NCI-H187 treated with DMSO at 0.1 percent for 48 hours (cell line): ENCODE measurements around the gene OMG.
"Not testable (repeated sequence)": the region's sequence is repeated elsewhere in the genome, so short reads cannot be mapped to it uniquely, and the experiment has no call there.

Experiments
- DNase-seq: peaks from one replicate; lab custom pipeline; 2025; lab: John Stamatoyannopoulos, UW

The OMG gene, protein sequence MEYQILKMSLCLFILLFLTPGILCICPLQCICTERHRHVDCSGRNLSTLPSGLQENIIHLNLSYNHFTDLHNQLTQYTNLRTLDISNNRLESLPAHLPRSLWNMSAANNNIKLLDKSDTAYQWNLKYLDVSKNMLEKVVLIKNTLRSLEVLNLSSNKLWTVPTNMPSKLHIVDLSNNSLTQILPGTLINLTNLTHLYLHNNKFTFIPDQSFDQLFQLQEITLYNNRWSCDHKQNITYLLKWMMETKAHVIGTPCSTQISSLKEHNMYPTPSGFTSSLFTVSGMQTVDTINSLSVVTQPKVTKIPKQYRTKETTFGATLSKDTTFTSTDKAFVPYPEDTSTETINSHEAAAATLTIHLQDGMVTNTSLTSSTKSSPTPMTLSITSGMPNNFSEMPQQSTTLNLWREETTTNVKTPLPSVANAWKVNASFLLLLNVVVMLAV

DNA sequence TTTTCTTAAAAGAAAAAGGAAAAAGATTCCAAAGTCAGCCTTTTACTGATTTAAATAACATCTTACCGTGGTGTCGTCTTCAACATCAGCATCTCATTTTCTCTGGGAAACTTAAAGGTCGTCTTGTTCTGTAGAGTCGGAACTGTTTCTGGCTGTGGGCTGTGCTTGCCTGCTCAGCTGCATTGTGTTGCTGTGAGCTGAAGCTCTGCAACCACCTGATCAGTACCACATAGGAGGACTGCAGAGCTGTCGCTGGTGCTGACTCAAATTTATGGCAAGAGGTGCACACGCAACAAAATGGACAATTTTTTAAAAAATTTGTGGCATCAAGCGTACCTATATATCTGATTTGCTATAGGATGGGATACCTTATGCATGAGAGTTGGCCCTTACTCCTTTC lies at the start of gene OMG:
Gene OMG (minus strand): TSS at position 150 of the 400 bp plus-strand sequence. CDS start 908 bp downstream, outside the sequence.
- DNase-seq: no peak

DNA sequence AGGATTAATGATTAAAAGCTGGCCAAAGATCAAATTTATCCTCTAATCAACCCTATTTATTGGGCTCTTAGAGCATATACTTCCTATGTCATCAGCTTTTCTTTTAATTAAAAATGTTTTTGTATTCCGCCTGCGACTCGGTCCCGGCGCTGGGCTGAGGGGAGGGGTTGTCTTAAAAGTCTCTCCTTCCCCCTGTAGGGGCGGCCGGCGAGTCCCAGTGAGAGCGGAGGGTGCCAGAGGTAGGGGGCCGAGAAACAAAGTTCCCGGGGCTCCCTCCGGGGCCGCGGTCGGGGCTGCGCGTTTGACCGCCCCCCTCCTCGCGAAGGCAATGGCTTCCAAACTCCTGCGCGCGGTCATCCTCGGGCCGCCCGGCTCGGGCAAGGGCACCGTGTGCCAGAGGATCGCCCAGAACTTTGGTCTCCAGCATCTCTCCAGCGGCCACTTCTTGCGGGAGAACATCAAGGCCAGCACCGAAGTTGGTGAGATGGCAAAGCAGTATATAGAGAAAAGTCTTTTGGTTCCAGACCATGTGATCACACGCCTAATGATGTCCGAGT lies 48.2 kb upstream of the OMG start:
- DNase-seq: not testable (repeated sequence)

DNA sequence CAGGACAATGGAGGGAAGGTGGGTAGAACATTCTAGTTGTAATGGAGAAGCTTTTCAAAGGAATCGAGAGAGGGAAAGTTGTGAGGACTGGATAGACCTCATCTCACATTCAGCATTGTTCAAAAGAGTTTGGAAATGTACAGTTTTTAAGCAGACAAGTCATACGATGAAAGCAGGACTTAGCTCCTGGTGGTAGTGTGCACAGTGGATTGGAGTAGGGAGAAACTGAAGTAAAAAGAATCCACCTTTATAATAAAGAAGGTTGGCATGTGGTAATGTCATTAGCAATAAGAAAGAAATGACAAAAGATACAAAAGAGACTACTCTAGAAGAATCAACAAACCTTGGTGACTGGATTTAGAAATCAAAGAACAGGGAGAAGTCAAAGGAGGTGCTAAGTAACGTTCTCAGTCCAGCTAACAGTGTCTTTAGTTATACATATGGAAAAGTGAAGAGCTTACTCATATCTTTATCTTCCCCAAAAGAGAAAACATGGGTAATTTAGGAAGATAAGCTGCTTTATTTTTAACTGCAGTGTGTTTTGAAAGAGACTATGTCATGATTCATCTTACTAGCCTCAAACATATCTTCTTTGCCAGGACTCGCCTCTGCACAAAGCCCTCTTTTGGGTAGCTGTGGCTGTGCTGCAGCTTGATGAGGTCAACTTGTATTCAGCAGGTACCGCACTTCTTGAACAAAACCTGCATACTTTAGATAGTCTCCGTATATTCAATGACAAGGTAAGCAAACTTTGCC lies 43.0 kb upstream of the OMG start:
- no peak for DNase-seq

DNA sequence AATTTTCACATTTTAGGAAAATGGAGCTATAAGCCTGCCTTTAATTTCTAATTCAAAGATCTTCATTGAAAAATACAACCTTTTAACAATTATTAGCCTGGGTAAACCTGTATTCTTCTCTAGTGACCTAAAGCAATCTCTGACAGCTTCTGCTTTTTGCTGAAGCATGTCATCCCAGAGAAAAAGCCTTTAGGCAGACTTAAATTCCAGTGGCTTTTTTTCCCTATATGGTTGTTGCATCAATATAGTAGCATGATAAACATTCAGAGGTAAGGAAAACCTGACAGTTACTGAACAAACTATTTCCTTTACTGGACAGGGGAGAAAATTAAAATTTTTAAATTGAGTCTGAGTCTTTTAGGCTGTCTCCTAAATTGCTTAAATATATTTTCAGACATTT lies 32.2 kb upstream of the OMG start:
- no peak for DNase-seq

DNA sequence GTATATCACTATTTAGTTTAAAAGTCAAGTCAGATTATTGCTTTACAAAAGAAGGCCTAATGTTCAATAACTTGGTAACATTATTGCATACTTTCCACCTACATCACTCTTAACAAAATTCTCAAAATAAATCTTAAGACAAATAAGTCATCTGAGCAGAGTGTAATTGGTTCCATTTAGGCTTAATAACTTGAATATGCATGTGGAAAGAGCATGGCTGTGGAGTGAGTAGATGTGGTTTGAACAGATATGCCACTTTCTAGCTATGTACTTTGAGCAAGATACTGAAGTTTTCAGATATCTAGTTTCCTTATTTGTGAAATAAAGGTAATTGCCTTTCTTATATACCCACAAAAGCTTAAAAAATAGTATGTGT lies 31.1 kb upstream of the OMG start:
- no peak for DNase-seq

DNA sequence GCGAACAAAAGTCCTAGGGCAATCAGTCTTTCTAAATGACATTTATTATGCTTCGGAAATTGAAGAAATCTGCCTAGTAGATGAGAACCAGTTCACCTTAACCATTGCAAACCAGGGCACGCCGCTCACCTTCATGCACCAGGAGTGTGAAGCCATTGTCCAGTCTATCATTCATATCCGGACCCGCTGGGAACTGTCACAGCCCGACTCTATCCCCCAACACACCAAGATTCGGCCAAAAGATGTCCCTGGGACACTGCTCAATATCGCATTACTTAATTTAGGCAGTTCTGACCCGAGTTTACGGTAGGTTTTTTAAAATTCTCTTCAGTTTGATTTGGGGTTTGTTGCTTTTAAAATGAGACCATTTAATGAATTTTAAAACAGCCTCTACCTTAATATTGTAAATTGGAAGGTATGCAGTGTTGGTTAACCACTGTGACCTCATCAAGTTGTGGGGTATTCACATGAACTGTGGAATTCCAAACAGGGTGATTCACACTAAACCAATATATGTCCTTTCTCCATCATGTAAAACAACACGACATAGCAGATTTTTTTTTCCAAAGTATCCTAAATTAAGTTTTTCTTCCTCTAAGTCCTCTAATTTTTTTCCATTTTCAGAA lies 30.6 kb upstream of the OMG start:
- no peak for DNase-seq

DNA sequence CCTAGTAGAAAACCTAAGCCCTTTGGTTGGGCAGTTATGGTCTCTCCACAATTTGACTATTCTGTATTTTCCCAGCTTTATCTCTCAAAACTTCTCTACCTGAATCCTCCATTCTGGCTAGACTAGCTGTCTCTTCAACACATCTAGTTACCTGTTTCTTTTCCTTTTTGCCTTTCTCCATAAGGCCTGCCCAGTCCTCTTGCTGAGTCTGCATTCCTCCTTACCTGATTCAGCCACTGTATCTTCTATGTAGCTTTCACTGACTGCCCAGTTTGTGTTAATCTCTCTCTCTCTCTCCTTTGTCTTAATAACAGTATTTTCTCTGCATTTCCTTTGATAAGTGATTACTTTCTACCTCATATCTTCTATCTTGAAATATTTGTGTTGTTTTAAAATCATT lies 26.5 kb upstream of the OMG start:
- DNase-seq: no peak

DNA sequence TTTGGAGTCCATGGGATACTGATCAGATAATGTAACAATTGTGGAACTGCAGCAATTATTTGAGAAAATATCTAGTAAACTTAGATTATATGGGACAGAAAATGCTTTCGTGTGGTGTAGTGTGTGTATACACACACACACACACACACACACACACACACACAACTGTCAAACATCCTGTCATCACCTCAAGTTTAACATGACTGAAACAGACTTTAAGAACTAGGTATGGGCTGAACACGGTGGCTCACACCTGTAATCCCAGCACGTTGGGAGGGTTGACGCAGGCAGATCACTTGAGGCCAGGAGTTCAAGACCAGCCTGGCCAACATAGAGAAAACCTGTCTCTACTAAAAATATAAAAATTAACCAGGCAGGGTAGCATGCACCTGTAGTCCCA lies 24.9 kb upstream of the OMG start:
- DNase-seq: no peak

DNA sequence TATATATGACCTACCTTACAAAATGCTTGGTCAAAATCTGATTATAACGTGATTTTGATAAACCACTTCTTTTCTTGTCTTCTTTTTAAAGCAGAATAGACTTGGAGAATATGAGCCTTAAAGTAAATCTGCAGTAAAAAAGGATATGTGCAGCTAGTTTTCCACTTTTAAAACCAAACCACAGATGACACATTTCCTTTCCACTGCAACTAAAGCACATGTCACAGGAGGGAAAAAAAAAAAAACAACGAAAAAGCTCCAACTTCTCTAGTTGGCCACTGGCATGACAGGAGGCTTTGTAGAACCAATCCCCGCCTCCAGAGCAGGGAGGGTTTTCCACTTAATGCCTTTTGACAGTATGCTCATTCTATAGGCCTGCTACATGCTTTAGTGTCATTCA lies 24.4 kb upstream of the OMG start, which contains the start of gene EVI2A:
Gene EVI2A (minus strand): TSS at position 142 of the 400 bp plus-strand sequence. CDS start 2,609 bp downstream, outside the sequence.
- DNase-seq: no peak

DNA sequence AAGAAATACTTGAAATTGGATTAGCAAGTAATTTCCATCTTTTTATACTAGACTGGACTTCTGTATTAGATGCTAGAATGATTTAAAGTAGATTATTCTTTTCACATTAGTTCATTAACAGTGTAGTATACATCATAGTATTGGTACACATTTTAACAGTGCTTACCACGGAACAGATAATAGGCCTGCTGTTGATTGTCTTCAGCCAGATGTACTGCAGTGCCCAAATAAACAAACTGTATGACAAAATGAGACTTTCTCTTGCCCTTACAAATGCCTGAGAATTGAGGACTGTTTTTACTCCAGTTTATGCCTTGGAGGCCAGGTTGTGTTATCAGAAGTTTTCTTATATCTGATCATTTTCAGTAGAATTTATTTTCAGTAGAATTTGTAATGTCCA lies 23.8 kb upstream of the OMG start:
- DNase-seq: no peak

DNA sequence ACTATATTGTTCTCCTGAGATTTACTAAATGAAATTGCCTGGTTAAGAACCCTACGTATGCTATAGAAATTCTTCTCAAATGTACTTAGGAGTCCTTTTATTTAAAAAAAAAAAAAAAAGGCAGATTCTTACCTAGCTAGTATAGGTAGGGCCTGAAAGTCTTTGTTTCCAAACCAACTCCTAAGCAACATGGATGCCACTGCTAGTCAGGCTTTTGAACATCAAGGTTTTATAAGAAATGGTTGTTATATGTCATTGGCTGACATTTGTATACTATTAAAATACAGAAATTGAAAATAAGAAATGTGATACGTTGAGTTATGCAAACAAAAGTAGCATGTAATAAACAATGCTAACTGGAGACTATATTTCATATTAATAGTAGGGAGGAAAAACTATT lies 23.2 kb upstream of the OMG start:
- no peak for DNase-seq

DNA sequence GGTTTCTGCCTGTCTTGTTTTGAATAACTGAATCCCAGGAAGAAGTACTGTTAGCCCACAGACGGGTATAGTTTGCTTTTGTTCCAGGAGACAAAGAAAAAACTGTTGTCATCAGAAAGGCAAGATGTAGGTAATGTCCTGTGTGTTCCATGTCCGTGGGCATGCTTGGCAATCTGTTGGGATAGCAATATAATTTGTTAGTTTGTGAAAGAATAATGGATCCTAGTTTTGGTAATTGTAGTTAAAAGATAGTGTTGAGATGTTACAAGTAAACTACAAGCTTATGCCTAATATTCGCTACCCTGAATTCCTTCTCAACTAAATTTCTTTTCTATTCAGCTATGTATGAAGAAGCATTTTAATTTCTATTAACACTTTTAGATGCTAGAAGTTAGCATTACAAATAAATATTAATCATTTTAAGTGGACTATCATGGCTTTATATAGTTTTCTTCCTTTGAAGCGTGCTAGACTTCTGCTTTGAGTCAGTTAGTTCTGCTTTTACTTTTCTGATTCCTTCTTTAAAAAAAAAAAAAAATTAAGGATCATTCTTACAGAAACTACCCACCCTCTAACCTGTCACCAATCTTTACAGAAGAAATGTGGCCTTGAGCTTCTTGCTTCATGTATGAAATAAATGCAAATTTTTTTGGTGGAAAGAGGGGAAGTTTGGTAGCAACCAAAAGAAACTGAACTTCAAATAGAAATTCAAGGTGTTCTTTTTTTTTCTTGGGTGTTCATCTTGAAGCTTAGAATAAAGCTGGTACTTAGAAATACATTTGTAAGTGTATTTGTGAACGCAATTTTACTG lies 22.0 kb upstream of the OMG start:
- no peak for DNase-seq

DNA sequence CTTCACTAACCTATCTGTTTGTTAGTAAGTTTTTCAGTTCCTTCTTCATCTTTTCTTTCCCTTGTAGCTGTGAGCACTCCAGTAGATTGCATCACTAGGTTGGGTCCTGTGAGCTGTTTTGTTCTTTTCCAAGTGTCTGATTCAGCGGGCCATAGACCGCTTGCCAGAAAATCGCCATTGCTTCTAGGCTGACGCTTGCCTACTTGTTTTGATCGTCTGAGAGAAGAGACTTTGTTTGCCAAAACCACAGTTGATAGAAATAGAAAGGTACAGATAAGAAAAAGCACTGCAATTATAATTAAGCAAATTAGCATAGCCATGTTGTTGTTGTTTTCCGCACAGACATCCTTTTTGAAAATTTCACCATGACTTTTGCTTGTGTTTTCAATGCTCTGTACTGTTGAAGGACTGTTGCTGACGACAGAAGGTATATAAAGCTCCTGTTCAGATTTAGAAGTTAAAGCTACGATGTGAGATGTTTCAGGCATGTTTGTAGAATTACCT lies 21.3 kb upstream of the OMG start:
- DNase-seq: no peak

DNA sequence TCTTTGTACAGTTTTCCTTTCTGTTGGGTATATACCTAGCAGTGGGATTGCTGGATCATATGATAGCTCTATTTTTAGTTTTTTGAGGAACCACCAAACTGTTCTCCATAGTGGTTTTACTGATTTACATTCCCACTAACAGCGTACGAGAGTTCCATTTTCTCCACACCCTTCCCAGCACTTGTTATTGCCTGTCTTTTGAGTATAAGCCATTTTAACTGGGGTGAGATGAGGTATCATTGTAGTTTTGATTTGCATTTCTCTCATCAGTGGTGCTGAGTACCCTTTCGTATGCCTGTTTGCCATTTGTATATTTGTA lies 17.7 kb upstream of the OMG start:
- DNase-seq: no peak

DNA sequence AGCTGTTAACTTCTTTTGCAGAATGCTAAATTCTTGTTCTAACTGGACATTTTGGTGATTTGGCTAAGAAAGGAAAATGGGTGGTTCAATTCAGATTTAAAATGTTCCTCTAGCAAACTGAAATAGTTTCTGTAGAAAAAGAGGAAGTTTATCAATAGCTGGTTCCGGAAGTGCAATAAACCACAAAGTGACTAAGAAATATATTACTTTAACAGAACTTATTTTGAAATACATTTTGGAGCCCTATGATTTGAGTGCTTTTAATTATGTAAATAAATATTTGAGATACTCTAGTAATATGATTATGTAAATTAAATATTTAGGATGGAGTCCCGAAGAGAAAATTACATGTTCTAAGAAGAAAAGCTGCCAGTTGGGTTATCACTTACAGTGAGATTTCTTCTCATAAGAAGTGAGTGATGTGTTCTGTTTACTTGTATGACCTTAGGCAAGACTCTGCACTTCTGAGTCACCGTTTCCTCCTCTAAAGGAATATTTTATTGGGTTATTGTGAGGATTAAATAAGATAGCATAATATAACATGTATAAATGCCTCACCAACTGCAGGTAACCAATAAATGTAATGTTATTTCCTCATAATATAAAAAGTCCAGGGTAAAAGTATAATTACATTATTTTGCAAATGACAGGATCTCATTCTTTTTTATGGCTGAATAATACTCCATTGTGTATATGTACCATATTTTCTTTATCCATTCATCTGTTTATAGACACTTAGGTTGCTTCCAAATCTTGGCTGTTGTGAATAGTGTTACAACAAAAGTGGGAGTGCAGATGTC lies 17.1 kb upstream of the OMG start, which contains the start of gene EVI2B:
Gene EVI2B (minus strand): TSS at position 73 of the 800 bp plus-strand sequence. CDS start 8,445 bp downstream, outside the sequence.
- no peak for DNase-seq

DNA sequence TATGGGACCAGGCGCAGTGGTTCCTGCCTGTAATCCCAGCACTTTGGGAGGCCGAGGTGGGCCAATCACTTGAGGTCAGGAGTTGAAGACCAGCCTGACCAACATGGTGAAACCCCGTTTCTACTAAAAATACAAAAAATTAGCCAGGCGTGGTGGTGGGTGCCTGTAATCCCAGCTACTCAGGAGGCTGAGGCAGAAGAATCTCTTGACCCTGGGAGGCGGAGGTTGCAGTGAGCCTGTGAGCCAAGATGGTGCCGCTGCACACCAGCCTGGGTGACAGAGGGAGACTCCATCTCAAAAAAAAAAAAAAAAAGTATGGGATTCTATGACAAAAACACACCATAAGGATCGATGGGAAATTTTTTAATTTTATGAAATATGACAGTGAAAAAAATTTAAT lies 15.2 kb upstream of the OMG start:
- not testable (repeated sequence) for DNase-seq

DNA sequence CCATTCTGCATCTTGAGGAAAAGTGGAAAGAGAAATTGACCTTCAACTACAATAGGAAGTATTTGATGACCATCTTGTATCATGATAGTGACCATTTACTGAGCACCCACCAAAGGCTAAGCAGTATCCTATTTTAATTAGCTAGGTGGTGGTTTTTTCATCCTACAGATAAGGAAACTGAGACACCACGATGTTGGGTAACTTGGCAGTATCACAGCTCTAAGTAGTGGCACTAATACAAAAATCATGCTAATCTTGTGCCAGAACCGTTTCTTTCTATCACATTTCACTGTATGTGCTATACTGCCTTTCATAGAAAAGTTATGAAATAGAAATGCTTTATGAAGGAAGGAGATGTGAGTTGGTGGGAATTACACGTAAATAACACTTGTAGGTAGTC lies 14.5 kb upstream of the OMG start:
- no peak for DNase-seq

DNA sequence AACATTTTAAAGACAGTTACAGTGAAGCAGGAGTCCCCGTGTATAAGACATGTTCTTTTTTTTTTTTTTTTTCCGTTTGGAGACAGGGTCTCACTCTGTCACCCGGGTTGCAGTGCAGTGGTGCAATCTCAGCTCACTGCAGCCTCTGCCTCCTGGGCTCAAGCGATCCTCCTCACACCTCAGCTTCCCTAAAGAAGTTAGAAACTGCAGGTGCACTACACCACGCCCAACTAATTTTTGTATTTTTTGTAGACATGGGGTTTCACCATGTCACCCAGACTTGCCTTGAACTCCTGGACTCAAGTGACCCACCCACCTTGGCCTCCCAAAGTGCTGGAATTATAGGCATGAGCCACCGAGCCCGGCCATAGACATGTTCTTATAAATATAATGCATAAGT lies 13.8 kb upstream of the OMG start:
- DNase-seq: no peak

DNA sequence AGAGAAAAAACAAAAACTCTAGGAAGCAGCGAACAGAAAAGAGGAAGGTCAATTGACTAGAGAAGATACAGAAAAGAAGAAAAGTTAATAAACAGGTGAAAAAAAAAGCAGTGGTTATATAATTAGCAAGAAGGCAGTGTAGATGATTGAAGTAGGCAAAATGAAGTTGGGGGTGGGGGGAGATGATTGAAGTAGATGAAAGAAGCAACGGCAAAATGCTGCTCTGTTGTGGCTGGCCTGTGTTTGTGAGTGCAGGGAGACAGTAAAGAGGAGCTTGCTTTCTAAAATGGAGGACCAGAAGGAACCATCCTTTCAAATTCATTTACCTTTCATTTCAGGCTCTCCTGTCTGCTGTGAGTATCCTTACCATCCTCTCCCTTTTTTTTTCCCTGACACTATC lies 13.2 kb upstream of the OMG start:
- DNase-seq: no peak

DNA sequence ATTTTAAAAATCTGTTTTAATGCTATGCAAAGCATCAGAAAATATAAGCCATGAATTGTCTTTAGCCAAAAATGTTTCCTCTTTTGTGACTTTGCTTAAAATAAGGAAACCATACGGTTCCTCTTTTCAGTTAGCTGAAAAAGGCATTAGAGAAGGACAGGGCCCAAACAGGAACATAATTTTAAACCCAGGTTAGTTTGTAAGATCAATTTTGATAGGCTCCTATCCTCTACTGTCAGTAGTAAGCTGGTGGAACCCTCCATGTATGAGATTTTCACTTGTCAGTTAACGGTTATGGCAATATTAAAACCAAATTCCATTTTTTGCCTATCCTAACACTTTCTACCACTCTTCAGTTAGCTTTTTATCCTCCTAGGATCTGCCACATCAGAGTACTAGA lies 12.5 kb upstream of the OMG start:
- no peak for DNase-seq
